HepG2 (cell line): ENCODE results near the gene YPEL5. TPM values are rescaled to one million over a fixed set of nuclear protein-coding genes. Genes with fewer than 3 reads are reported as not detected.

Source experiments
- ATAC-seq: fragments of 200-7000 bp; cut with Tn5 transposase; 3 replicates; pipeline ENCODE4 v1.9.1; 2020; ENCODE audit warnings: mild to moderate bottlenecking, moderate library complexity
- BruUV-seq: library from RNA; stranded (reverse); fragments of 400-500 nt; replicated peaks from 2 replicates; lab custom pipeline; 2021; lab: Mats Ljungman, UMichigan
- CTCF ChIA-PET: fragments of 300-600 bp; formaldehyde crosslinking; extraction: SDS; loops from one replicate; lab custom pipeline; 2021; ENCODE audit warnings: low total read pairs, inconsistent platforms, low intra/inter-chr PET ratio; lab: Yijun Ruan, JAX
- POLR2A ChIA-PET: fragments of 350-600 bp; sonication (Branson Sonifier 250); formaldehyde crosslinking; loops from one replicate; lab custom pipeline; 2020; ENCODE audit warnings: antibody characterized with exemption, inconsistent platforms; lab: Yijun Ruan, JAX
- DNase-seq: peaks from one replicate; pipeline ENCODE4 v3.0.0-alpha.2; 2015; ENCODE audit warnings: low spot score
- FAIRE-seq: peaks from 3 replicates; lab custom pipeline; 2011; peaks lifted over from hg19 to GRCh38; lab: Jason Lieb, UNC
- H2AFZ ChIP-seq: one replicate; pipeline ENCODE4 v1.6.1; 2011; ENCODE audit warnings: low read length, inconsistent platforms
- H3K27ac ChIP-seq: fragments of 300-600 bp; 3 replicates; pipeline ENCODE4 v1.8.0; 2011; ENCODE audit warnings: mixed run types, mild to moderate bottlenecking, mixed read lengths, low read length, inconsistent platforms; ENCODE audit not compliant: insufficient read depth; ENCODE audit errors: extremely low read length
- H3K27me3 ChIP-seq, 2 experiments: fragments of 200-600 bp in 1 of 2; 2 replicates in 1 of 2; 3 replicates in 1 of 2; pipeline versions ENCODE4 v1.6.0 to v1.8.0; 2011; ENCODE audit warnings: low read length in 2 of 2, mild to moderate bottlenecking in 2 of 2, moderate library complexity in 2 of 2, inconsistent platforms in 1 of 2; ENCODE audit not compliant: insufficient read depth in 2 of 2, control insufficient read depth in 1 of 2
- H3K36me3 ChIP-seq, 2 experiments: fragments of 200-600 bp in 1 of 2; replicated peaks in 1 of 2; 2 replicates in 1 of 2; 3 replicates in 1 of 2; pipeline versions ENCODE4 v1.5.1 to v1.8.0; 2011; ENCODE audit warnings: low read length in 2 of 2, inconsistent platforms in 1 of 2; ENCODE audit not compliant: insufficient read depth in 2 of 2, control insufficient read depth in 1 of 2
- H3K4me1 ChIP-seq: 2 replicates; pipeline ENCODE4 v1.5.1; 2012; ENCODE audit warnings: low read length, inconsistent platforms; ENCODE audit not compliant: insufficient read depth
- H3K4me2 ChIP-seq: 2 replicates; pipeline ENCODE4 v1.6.0; 2011; ENCODE audit warnings: low read depth, low read length, inconsistent platforms
- H3K4me3 ChIP-seq, 3 experiments: fragments of 200-600 bp in 1 of 3; sonication (generic), shearing (Covaris generic) in 1 of 3; replicated peaks in 1 of 3; 2 replicates each; pipeline ENCODE4 v1.5.1; 2011 to 2016; ENCODE audit warnings: low read length in 3 of 3, inconsistent platforms in 2 of 3, low read depth in 2 of 3, mild to moderate bottlenecking in 2 of 3, control low read depth in 1 of 3, mixed read lengths in 1 of 3; ENCODE audit not compliant: insufficient read depth in 1 of 3
- H3K79me2 ChIP-seq: one replicate; pipeline ENCODE4 v1.6.1; 2011; ENCODE audit warnings: low read length, inconsistent platforms; ENCODE audit not compliant: insufficient read depth
- H3K9ac ChIP-seq: 2 replicates; pipeline ENCODE4 v1.6.0; 2011; ENCODE audit warnings: mild to moderate bottlenecking, low read depth, low read length, inconsistent platforms; ENCODE audit not compliant: insufficient read depth
- H3K9me3 ChIP-seq: 2 replicates; pipeline ENCODE4 v1.5.1; 2012; ENCODE audit warnings: mild to moderate bottlenecking, low read length
- H4K20me1 ChIP-seq: 2 replicates; pipeline ENCODE4 v1.6.0; 2011; ENCODE audit warnings: inconsistent platforms, mild to moderate bottlenecking, low read length, moderate library complexity; ENCODE audit not compliant: insufficient read depth
- CENPT ChIP-seq: sonication (generic); formaldehyde crosslinking; IDR thresholded peaks from 2 replicates; pipeline ENCODE4 v1.8.0; 2022; ENCODE audit warnings: low read depth, mild to moderate bottlenecking, moderate library complexity, missing genetic modification reagents
- CSRNP1 ChIP-seq: sonication (generic); formaldehyde crosslinking; IDR thresholded peaks from 2 replicates; pipeline ENCODE4 v1.8.1; 2023; ENCODE audit warnings: mild to moderate bottlenecking, missing genetic modification reagents
- GABPB1 ChIP-seq: IDR thresholded peaks from 2 replicates; pipeline ENCODE4 v1.6.1; 2016; ENCODE audit warnings: mild to moderate bottlenecking, missing genetic modification reagents, moderate library complexity, missing compliant biosample characterization
- HNRNPUL1 ChIP-seq: fragments of 200-400 bp; formaldehyde crosslinking; IDR thresholded peaks from 2 replicates; pipeline ENCODE4 v1.6.1; 2017; ENCODE audit warnings: low read depth, mild to moderate bottlenecking, low read length, moderate library complexity
- MAFK ChIP-seq, 2 experiments: IDR thresholded peaks in 1 of 2; conservative IDR thresholded peaks in 1 of 2; 2 replicates each; pipeline ENCODE4 v1.6.1; 2011; ENCODE audit warnings: improper control_type of control experiment in 2 of 2, low read length in 2 of 2
- NBN ChIP-seq: fragments of 450-650 bp; conservative IDR thresholded peaks from 2 replicates; pipeline ENCODE4 v1.6.1; 2017
- NFIB ChIP-seq: sonication (generic); formaldehyde crosslinking; IDR thresholded peaks from 2 replicates; pipeline ENCODE4 v1.9.0; 2021; ENCODE audit warnings: missing genetic modification reagents, mild to moderate bottlenecking, borderline replicate concordance
- NR2F2 ChIP-seq: IDR thresholded peaks from 2 replicates; pipeline ENCODE4 v1.6.1; 2012; ENCODE audit warnings: low read depth, inconsistent platforms, borderline replicate concordance
- PBX3 ChIP-seq: sonication (generic); formaldehyde crosslinking; IDR thresholded peaks from 2 replicates; pipeline ENCODE4 v1.8.1; 2023; ENCODE audit warnings: missing genetic modification reagents, inconsistent platforms, borderline replicate concordance
- RBM39 ChIP-seq: fragments of 200-400 bp; formaldehyde crosslinking; IDR thresholded peaks from one replicate; pipeline ENCODE4 v1.6.1; 2018; ENCODE audit warnings: antibody characterized with exemption, mild to moderate bottlenecking, low read depth, low read length; ENCODE audit not compliant: poor library complexity, severe bottlenecking
- SNRNP70 ChIP-seq: fragments of 200-400 bp; formaldehyde crosslinking; IDR thresholded peaks from 2 replicates; pipeline ENCODE4 v1.6.1; 2017; ENCODE audit warnings: mild to moderate bottlenecking, low read depth, low read length, moderate library complexity
- ZNF720 ChIP-seq: sonication (generic); formaldehyde crosslinking; IDR thresholded peaks from 2 replicates; pipeline ENCODE4 v1.4.0; 2020; ENCODE audit warnings: missing genetic modification reagents
- ZNF770 ChIP-seq: sonication (generic); formaldehyde crosslinking; IDR thresholded peaks from 2 replicates; pipeline ENCODE4 v1.5.0; 2020; ENCODE audit warnings: mild to moderate bottlenecking, missing genetic modification reagents
- WGBS: methylation state at CpG from one replicate; pipeline ENCODE4 v1.1.6; 2017; ENCODE audit warnings: low lambda C conversion rate; 5-methylcytosine and 5-hydroxymethylcytosine counted together
- in situ Hi-C: cut with HindIII; loops from 2 replicates; pipeline ENCODE4 v1.10.0; 2017; ENCODE audit warnings: low pct_unique_long_range_greater_than_20kb; ENCODE audit not compliant: extremely low pct_ligation_motif_present
- intact Hi-C: fragments of 100-400 bp; cut with micrococcal nuclease; formaldehyde crosslinking; loops from one replicate; pipeline ENCODE4 v1.10.0; 2022; ENCODE audit not compliant: unreplicated experiment
- polyA plus RNA-seq, 8 experiments: library from polyadenylated mRNA; depleted of rRNA in 3 of 8; stranded (reverse) in 7 of 8; unstranded in 1 of 8; fragments of >200 nt; fragmentation: Illumina TruSeq in 4 of 8; extraction: Trizol in 4 of 8; gene quantifications; 2 replicates each; pipeline versions ENCODE4 v1.2.1 to v1.2.3, GENCODE V29; 2011 to 2016; ENCODE audit warnings: low read depth in 4 of 8, missing spikeins in 1 of 8, mixed read lengths in 1 of 8; ENCODE audit not compliant: insufficient read depth in 1 of 8
- total RNA-seq, 5 experiments: library from RNA; depleted of rRNA; stranded (reverse); fragments of >200 nt; fragmentation: Illumina TruSeq; extraction: Trizol; gene quantifications; 2 replicates each; pipeline ENCODE4 v1.2.3, GENCODE V29; 2016; ENCODE audit warnings: low read depth in 1 of 5
- TF ChIP-seq, protein P1 (sequence below): sonication (generic); formaldehyde crosslinking; IDR thresholded peaks from 2 replicates; pipeline ENCODE4 v1.8.0; 2022; ENCODE audit warnings: mild to moderate bottlenecking, missing genetic modification reagents, moderate library complexity
- TF ChIP-seq, protein P2 (sequence below): fragments of 450-650 bp; IDR thresholded peaks from 2 replicates; pipeline ENCODE4 v1.6.1; 2016

Gene YPEL5
- total and polyA plus RNA-seq, 2 of the 13 experiments (the other 11 are each of a cell fraction or from before 2014, with no cell fraction given), result 12.7 to 49.7 TPM

DNA sequence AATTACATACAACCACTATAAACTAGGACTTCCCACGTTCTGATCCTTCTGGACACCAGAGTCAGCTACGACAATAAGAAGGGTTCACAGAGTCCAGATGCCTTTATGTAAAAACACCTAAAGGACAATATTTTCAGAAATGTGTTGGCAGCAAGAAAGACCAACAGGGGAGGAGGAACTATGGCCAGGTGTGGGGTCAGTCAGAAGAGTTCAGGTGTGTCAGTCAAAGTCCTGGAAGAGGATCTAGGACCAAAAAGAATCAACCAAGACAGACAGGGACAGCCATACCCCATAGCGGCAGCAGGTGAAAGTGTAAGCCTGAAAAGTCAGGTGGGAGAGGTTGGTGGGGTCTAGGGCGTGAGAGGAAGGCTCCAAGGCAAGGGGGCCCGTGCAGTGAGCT lies 38.0 kb upstream of the YPEL5 start (continued):
- TF ChIP-seq, protein P1, sequence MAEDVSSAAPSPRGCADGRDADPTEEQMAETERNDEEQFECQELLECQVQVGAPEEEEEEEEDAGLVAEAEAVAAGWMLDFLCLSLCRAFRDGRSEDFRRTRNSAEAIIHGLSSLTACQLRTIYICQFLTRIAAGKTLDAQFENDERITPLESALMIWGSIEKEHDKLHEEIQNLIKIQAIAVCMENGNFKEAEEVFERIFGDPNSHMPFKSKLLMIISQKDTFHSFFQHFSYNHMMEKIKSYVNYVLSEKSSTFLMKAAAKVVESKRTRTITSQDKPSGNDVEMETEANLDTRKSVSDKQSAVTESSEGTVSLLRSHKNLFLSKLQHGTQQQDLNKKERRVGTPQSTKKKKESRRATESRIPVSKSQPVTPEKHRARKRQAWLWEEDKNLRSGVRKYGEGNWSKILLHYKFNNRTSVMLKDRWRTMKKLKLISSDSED, result no peak
- TF ChIP-seq, protein P2, sequence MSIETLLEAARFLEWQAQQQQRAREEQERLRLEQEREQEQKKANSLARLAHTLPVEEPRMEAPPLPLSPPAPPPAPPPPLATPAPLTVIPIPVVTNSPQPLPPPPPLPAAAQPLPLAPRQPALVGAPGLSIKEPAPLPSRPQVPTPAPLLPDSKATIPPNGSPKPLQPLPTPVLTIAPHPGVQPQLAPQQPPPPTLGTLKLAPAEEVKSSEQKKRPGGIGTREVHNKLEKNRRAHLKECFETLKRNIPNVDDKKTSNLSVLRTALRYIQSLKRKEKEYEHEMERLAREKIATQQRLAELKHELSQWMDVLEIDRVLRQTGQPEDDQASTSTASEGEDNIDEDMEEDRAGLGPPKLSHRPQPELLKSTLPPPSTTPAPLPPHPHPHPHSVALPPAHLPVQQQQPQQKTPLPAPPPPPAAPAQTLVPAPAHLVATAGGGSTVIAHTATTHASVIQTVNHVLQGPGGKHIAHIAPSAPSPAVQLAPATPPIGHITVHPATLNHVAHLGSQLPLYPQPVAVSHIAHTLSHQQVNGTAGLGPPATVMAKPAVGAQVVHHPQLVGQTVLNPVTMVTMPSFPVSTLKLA, result no peak
- TF ChIP-seq NFIB (CRISPR knock-in tag), result no peak
- TF ChIP-seq MAFK (conservative IDR thresholded peaks at IDR 0.05 in 1 of 2, IDR thresholded peaks at IDR 0.05 in 1 of 2; ENCODE audit: low read length in 2 of 2), result no peak

- no TSS peak for BruUV-seq
- Histone ChIP-seq H3K27ac (no peak overlapping the region), H3K36me3 (no peaks in the 10 kb centered on the region), H2AFZ (no peak overlapping the region), H3K9me3 (no peaks in the 10 kb centered on the region), H4K20me1 (no peaks in the 10 kb centered on the region), H3K4me1 (peaks cover 41% of the 10 kb centered on the region), H3K79me2 (no peaks in the 10 kb centered on the region), H3K9ac (no peak overlapping the region), H3K4me3 (no peak overlapping the region), H3K4me2 (no peak overlapping the region), H3K27me3 (peaks cover 0 to 4% of the 10 kb centered on the region in 2 experiments; a peak in 1 of 5 replicates)
- intact Hi-C loops (no loop called here), in situ Hi-C loops (no loop called here)
- no peak for DNase-seq
- ChIA-PET CTCF (no interaction called here), POLR2A (interaction anchor here (0.6 kb wide), 1 partner anchor 37 kb away, joined by 3 read pairs; no protein-coding TSS in a partner anchor)
- 44% methylated on average over 6 of the region's 6 CpGs for WGBS
- FAIRE-seq, result no peak
- ATAC-seq, result no peak
- TF ChIP-seq NBN (no peak), CSRNP1 (CRISPR knock-in tag) (no peak), NR2F2 (no peak), GABPB1 (CRISPR knock-in tag) (no peak), RBM39 (no peak), CENPT (CRISPR knock-in tag) (no peak), SNRNP70 (no peak), HNRNPUL1 (no peak), ZNF720 (CRISPR knock-in tag) (no peak), PBX3 (CRISPR knock-in tag) (no peak), ZNF770 (CRISPR knock-in tag) (no peak)
These were observed 37.0 kb upstream of the YPEL5 start for GRCh38 chr2:30109856-30110255.
